ENCODE results near the gene SLC25A28. TPM values are rescaled to one million over a fixed set of nuclear protein-coding genes. Genes with fewer than 3 reads are reported as not detected.

The SLC25A28 gene
- total and polyA plus RNA-seq, 4 donors, result 31.1 to 86.9 (median 47.6) TPM

- WGBS, 2 donors, result 60 to 77% methylated on average over 6 of the region's 6 CpGs
- Histone ChIP-seq H3K9ac (ENCODE audit: insufficient read depth in 1 of 2, low read length in 2 of 2) (no peak overlapping the region), H3K27ac (ENCODE audit: low read depth in 1 of 2, low read length in 1 of 2) (no peak overlapping the region), H3K27me3 (ENCODE audit: control insufficient read depth in 3 of 3, insufficient read depth in 3 of 3, low read length in 2 of 3) (no peaks in the 10 kb centered on the region), H3K4me3 (no peak overlapping the region), H3K4me1 (ENCODE audit: control insufficient read depth in 5 of 5, insufficient read depth in 5 of 5, low read length in 5 of 5) (no peaks in the 10 kb centered on the region), H3K9me3 (ENCODE audit: control insufficient read depth in 4 of 4, insufficient read depth in 3 of 4, low read length in 3 of 4) (no peaks in the 10 kb centered on the region), H3K36me3 (ENCODE audit: control insufficient read depth in 4 of 4, insufficient read depth in 4 of 4, low read length in 4 of 4) (no peaks in the 10 kb centered on the region)
- DNase-seq (peak in 1 of 3 donors; percentile 6), ATAC-seq (ENCODE audit: insufficient read depth, low FRiP score) (no peak)
- TF ChIP-seq CTCF (IDR thresholded peaks at IDR 0.05; ENCODE audit: control extremely low read depth, extremely low read depth), result no peak
Observed at GRCh38 chr10:99582255-99582770, 37.9 kb downstream of the SLC25A28 start.

GRCh38 chr10:99579971-99580370 lies 40.3 kb downstream of the SLC25A28 start:
- no peak for ATAC-seq (ENCODE audit: insufficient read depth, low FRiP score)

GRCh38 chr10:99573790-99574189 lies 46.4 kb downstream of the SLC25A28 start:
- Histone ChIP-seq H3K27ac (ENCODE audit: low read depth in 1 of 2, low read length in 1 of 2) (no peak overlapping the region), H3K27me3 (ENCODE audit: control insufficient read depth in 3 of 3, insufficient read depth in 3 of 3, low read length in 2 of 3) (peaks cover 0 to 3% (median 0%) of the 10 kb centered on the region in 3 donors), H3K4me1 (ENCODE audit: control insufficient read depth in 5 of 5, insufficient read depth in 5 of 5, low read length in 5 of 5) (no peaks in the 10 kb centered on the region), H3K9ac (ENCODE audit: insufficient read depth in 1 of 2, low read length in 2 of 2) (no peak overlapping the region), H3K36me3 (ENCODE audit: control insufficient read depth in 4 of 4, insufficient read depth in 4 of 4, low read length in 4 of 4) (no peaks in the 10 kb centered on the region), H3K9me3 (ENCODE audit: control insufficient read depth in 4 of 4, insufficient read depth in 3 of 4, low read length in 3 of 4) (no peaks in the 10 kb centered on the region), H3K4me3 (no peak overlapping the region)
- TF ChIP-seq CTCF (IDR thresholded peaks at IDR 0.05; ENCODE audit: control extremely low read depth, extremely low read depth), result no peak
- no peak for ATAC-seq (ENCODE audit: insufficient read depth, low FRiP score)
- WGBS, 2 donors, result 56 to 76% methylated on average over 5 of the region's 5 CpGs
- peak in 1 of 3 donors; percentile 23 for DNase-seq

More at GRCh38 chr10:99579971-99580370, 40.3 kb downstream of the SLC25A28 start:
- no peaks in the 10 kb centered on the region for H3K4me1 ChIP-seq (ENCODE audit: control insufficient read depth in 5 of 5, insufficient read depth in 5 of 5, low read length in 5 of 5)
- whole genome bisulfite sequencing, 2 donors, result 79 to 100% methylated on average over 1 of the region's 1 CpG
- no peak overlapping the region for H3K4me3 ChIP-seq
- no peak for DNase-seq
- H3K27me3 ChIP-seq (ENCODE audit: control insufficient read depth in 3 of 3, insufficient read depth in 3 of 3, low read length in 2 of 3), result no peaks in the 10 kb centered on the region
- TF ChIP-seq CTCF (IDR thresholded peaks at IDR 0.05; ENCODE audit: control extremely low read depth, extremely low read depth), result no peak
- no peaks in the 10 kb centered on the region for H3K36me3 ChIP-seq (ENCODE audit: control insufficient read depth in 4 of 4, insufficient read depth in 4 of 4, low read length in 4 of 4)
- H3K9me3 ChIP-seq (ENCODE audit: control insufficient read depth in 4 of 4, insufficient read depth in 3 of 4, low read length in 3 of 4), result no peaks in the 10 kb centered on the region
- H3K9ac ChIP-seq (ENCODE audit: insufficient read depth in 1 of 2, low read length in 2 of 2), result no peak overlapping the region
- no peak overlapping the region for H3K27ac ChIP-seq (ENCODE audit: low read depth in 1 of 2, low read length in 1 of 2)

- no peak for ATAC-seq (ENCODE audit: insufficient read depth, low FRiP score)
- 58 to 82% methylated on average over 1 of the region's 1 CpG for WGBS, 2 donors
Observed at GRCh38 chr10:99571816-99572215, 48.4 kb downstream of the SLC25A28 start.

More at GRCh38 chr10:99571816-99572215, 48.4 kb downstream of the SLC25A28 start:
- H3K4me3 ChIP-seq, result no peak overlapping the region
- no peak for DNase-seq
- no peaks in the 10 kb centered on the region for H3K9me3 ChIP-seq (ENCODE audit: control insufficient read depth in 4 of 4, insufficient read depth in 3 of 4, low read length in 3 of 4)
- H3K36me3 ChIP-seq (ENCODE audit: control insufficient read depth in 4 of 4, insufficient read depth in 4 of 4, low read length in 4 of 4), result no peaks in the 10 kb centered on the region
- H3K9ac ChIP-seq (ENCODE audit: insufficient read depth in 1 of 2, low read length in 2 of 2), result no peak overlapping the region
- no peak for TF ChIP-seq CTCF (IDR thresholded peaks at IDR 0.05; ENCODE audit: control extremely low read depth, extremely low read depth)
- H3K27ac ChIP-seq (ENCODE audit: low read depth in 1 of 2, low read length in 1 of 2), result no peak overlapping the region
- peaks cover 0 to 3% (median 0%) of the 10 kb centered on the region in 3 donors for H3K27me3 ChIP-seq (ENCODE audit: control insufficient read depth in 3 of 3, insufficient read depth in 3 of 3, low read length in 2 of 3)
- no peaks in the 10 kb centered on the region for H3K4me1 ChIP-seq (ENCODE audit: control insufficient read depth in 5 of 5, insufficient read depth in 5 of 5, low read length in 5 of 5)

Measured in lung (tissue), 12 donors.